GM10266 (cell line): Measurements from ENCODE around the gene PADI3.

Source experiments
- DNase-seq: peaks from one replicate; pipeline ENCODE4 v3.0.0; 2012; ENCODE audit errors: extremely low spot score
- TF ChIP-seq, protein P1 (sequence below): IDR thresholded peaks from 2 replicates; pipeline ENCODE4 v1.5.1; 2012; ENCODE audit warnings: mild to moderate bottlenecking, low read depth; ENCODE audit not compliant: control insufficient read depth, insufficient read depth; ENCODE audit errors: missing control alignments

Gene PADI3

DNA sequence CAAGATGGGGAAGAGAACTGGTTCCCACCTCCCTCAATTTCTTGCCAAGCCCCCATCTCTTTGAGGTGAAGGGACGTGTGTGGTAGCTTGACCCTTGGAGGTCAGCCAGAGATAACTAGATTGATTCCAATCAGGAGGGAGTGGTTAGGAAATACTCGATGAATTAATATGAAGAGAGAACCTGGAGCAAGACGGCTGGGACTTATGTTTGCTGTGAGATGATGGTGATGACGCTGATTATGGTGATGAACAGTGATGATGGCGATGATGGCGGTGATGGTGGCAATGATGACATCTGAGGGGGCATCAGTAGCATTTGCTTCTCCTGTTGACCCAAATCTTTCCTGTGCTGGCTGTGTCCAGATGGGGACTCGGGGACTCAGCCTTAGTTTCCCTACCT is 43.2 kb upstream of the PADI3 start:
- no peak for DNase-seq
- TF ChIP-seq, protein P1, sequence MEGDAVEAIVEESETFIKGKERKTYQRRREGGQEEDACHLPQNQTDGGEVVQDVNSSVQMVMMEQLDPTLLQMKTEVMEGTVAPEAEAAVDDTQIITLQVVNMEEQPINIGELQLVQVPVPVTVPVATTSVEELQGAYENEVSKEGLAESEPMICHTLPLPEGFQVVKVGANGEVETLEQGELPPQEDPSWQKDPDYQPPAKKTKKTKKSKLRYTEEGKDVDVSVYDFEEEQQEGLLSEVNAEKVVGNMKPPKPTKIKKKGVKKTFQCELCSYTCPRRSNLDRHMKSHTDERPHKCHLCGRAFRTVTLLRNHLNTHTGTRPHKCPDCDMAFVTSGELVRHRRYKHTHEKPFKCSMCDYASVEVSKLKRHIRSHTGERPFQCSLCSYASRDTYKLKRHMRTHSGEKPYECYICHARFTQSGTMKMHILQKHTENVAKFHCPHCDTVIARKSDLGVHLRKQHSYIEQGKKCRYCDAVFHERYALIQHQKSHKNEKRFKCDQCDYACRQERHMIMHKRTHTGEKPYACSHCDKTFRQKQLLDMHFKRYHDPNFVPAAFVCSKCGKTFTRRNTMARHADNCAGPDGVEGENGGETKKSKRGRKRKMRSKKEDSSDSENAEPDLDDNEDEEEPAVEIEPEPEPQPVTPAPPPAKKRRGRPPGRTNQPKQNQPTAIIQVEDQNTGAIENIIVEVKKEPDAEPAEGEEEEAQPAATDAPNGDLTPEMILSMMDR = no peak

DNA sequence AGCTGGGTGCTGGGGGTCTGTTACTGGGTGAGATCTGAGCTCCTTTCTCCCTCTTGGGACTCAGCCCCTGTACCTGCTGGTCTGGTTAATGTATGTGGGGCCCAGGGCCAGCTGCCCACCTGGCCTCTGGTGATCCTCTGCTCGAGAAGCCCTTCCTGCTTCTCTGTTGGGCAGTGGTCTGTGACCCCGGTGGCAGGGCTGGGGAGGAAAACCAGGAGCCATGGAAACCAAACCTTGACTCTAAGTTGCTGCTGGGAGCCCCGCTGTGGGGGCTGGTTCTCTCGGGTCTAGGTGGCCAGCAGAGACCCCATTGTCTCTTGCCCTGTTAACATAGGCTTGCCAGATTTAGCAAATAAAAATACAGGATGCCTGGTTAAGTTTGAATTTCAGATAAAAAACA is 42.7 kb upstream of the PADI3 start:
- TF ChIP-seq, protein P1 = no peak
- no peak for DNase-seq

DNA sequence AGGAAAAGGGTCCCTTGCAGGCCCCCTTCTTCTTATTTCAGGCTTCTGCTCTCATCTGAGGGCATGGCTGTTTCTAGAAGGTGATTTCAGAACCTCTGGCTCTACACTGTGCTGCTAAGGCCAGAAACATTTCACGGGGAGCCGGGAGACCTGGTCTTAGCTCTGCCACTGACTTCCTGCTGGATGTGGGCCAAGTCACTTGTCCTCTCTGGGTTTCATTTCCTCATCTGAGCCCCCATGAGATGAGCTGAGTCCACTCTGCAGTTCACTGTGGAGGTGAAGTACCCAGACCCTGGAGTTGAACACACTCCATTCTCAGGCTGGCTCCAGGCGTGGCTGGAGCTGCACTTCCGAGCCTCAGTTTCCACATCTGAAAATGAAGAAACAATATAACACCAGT is 41.9 kb upstream of the PADI3 start:
- TF ChIP-seq, protein P1 = no peak
- peak; percentile 51 for DNase-seq

DNA sequence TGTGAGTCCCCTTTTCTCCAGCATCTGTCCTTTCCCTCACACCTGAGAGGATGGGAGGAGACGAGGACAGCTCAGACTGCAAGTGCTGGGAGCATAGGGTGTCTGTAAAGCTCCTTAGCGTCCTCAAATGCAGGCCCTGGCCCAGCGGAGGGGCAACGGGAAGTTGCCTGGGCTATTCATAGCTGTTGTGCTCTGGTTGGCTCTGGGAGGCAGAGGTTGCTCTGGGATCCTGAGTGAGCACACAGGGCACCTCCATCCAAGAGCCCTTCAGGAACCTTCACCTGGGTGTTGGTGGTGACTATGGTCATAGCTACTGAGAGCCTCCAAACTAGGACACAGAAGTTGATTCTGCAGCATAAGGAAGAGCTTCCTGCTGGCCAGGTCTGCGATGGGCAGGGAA is 41.4 kb upstream of the PADI3 start:
- DNase-seq = no peak
- TF ChIP-seq, protein P1 = no peak

DNA sequence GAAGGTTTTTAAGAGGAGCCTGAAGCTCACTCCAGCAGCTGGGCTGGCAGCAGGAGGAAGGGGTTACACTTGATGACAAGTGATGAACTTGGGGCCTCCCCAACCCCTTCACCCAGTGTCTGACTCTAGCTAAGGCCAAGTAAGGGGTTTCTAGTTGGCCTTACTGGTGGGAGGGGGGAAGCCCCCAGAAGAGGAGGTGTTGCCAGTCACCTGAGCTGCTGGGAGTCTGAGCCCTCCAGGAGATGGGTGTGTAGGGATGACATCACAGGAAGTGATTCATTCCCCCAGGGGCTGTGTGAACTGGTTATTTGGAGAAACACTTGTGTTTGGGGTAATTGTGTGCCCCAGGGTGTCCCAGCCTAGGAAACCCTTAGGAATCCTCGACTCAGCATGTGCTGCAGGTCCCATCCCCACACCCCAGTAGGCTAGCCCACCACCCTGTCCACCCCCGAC is 40.9 kb upstream of the PADI3 start:
- DNase-seq = peak; percentile 78
- TF ChIP-seq, protein P1 = no peak

DNA sequence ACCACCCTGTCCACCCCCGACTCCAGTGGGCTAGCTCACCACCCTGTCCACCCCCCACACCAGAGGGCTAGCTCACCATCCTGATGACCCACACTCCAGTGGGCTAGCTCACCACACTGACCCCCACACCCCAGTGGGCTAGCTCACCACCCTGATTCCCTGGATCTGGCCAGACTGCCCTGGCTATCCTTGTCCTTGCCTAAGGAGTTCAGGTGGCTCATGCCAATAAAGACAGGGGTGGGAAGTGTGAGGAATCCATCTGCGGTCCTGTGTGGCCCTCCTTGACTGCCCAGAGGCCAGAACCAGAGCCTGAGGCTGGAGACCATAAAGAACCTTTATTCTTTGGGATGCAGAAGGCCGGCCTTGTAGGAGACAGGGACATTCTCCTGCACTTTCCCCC is 40.4 kb upstream of the PADI3 start:
- DNase-seq = no peak
- TF ChIP-seq, protein P1 = no peak

DNA sequence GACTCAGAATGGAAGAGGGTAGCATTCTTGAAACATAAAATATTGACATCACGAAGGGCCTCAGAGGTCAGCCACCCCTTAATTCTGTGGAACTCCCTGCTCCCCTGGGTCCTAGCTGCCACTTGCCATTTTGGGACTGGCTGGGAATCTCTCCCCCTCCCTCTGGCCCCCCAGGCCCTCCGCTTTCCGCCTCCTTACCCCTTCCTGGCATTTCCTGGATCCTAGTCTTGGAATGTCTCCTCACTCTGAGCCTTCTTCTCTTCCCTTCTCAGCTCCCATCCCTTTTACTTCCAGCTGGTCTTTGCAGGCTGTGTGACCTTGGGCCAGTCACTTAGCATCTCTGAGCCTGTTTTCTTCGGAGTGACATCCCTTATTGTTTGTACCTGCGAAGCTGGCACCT is 39.5 kb upstream of the PADI3 start:
- TF ChIP-seq, protein P1 = no peak
- no peak for DNase-seq
